ENCODE measurements around the gene TDRD12.
"Not testable (repeated sequence)": the region's sequence is repeated elsewhere in the genome, so short reads cannot be mapped to it uniquely, and the experiment has no call there.

The TDRD12 gene

DNA sequence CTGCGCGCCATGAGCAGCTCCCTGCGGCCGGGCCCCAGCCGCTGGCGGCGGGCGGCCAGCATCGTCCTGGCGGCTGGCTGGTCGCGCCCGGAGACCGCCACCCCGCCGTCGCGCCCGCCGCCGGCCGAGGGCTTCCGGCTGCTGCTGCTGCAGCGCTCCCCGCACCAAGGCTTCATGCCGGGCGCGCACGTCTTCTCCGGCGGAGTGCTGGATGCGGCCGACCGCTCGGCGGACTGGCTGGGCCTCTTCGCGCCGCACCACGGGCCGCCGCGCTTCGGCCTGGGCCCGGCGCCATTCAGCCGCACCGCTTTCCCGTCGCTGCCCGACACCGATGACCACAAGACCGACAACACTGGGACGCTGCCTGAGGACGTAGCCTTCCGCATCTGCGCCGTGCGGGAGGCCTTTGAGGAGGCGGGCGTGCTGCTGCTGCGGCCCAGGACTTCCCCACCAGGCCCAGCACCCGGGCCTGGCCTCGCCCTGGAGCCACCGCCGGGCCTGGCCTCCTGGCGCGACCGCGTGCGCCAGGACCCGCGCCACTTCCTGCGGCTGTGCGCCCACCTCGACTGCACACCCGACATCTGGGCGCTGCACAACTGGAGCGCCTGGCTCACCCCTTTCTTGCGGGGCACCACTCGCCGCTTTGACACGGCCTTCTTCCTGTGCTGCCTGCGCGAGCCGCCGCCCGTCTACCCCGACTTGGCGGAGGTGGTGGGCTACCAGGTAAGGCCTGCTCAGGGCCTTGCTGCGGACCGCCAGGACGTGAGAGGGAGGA lies 27.4 kb upstream of the TDRD12 start:
- peak in 1 of 2 donors; percentile 36 for DNase-seq (ENCODE audit: low read depth in 2 of 2)

GRCh38 chr19:32692727-32693061 lies 26.9 kb upstream of the TDRD12 start:
- no peak for DNase-seq (ENCODE audit: low read depth in 2 of 2)

GRCh38 chr19:32693151-32694108 lies 26.1 kb upstream of the TDRD12 start:
- DNase-seq (ENCODE audit: low read depth in 2 of 2), result peak in 1 of 2 donors; percentile 16

- DNase-seq (ENCODE audit: low read depth in 2 of 2), result not testable (repeated sequence)
Observed at GRCh38 chr19:32694316-32694715, 25.3 kb upstream of the TDRD12 start.

GRCh38 chr19:32694851-32695250 lies 24.7 kb upstream of the TDRD12 start:
- not testable (repeated sequence) for DNase-seq (ENCODE audit: low read depth in 2 of 2)

DNA sequence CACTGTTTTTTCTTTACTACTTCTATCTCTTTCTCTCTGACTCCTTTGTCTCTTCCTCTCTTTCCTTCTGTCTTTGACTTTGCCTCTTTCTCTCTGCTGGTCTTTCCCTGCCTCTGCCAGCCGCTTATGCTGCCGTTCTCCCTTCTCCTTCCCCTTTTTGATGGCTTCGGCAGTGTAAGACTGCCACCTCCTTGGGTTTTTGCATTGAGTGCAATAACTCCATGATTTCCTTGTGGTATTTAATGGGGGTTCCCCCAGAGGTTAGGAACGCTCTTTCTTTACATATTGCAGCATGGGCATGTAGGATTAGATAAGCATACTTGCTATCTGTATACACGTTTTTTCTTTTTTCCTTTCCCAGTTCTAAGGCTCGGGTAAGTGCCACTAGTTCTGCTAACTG lies 24.1 kb upstream of the TDRD12 start:
- not testable (repeated sequence) for DNase-seq (ENCODE audit: low read depth in 2 of 2)

DNA sequence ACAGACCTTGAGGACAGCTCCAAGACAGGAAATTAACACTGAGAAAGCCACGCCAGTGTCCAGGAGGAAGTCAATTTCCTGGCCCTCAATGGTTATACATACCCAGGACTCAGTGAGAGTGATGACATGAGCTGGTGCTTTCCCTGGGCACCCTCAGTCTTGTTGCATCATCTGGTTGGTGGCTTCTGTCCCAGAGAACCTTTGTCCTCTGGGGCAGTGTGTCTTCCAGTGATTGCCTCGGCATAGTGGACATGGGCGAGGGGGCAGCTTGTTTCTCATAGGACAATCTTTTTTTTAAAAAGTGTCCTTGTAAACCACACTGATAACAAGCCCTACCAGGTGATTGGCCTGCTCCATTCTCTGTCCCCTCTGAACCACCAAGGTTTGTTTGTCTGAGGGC lies 22.8 kb upstream of the TDRD12 start:
- DNase-seq (ENCODE audit: low read depth in 2 of 2), result not testable (repeated sequence)

- DNase-seq (ENCODE audit: low read depth in 2 of 2), result not testable (repeated sequence)
Observed at GRCh38 chr19:32700129-32700528, 19.4 kb upstream of the TDRD12 start.

DNA sequence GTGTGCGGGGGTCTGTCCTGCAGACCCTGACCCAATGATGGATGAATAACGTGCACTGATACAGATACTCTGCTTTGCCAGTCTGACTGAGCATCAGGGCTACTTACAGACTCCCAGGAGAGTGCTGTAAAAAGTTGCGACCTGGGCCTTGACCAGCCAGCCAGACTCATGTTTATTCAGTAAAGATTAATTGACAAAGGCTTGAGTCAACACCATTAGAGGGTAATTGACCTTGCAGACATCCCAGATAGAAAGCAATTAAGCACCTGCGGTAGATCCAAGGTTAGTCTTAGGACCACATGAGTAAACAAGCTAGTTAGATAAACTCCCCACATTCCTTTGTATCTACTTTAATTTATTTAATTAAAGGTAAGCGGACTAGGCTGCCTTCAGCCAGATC lies 17.6 kb upstream of the TDRD12 start:
- DNase-seq (ENCODE audit: low read depth in 2 of 2), result no peak

GRCh38 chr19:32704006-32704405 lies 15.6 kb upstream of the TDRD12 start:
- not testable (repeated sequence) for DNase-seq (ENCODE audit: low read depth in 2 of 2)

DNA sequence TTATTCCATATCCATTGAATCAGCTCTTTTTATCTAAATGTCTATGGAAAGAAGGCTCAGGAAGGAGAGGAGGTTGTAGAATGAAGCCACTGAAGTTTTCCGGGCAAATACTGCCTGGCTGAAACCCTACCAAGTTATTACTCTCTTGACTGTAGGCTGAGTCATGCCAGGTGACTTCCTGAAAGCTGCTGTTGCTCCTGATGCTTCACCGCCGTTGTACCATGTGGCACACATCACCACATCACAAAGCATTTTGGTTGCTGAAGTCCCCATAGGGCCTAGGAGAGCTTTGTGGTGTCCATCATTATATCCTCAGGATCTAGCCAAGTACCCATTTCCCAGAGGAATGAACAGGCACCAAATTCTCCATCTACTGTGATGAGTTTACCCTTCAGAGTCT lies 11.1 kb upstream of the TDRD12 start:
- peak in 1 of 2 donors; percentile 23 for DNase-seq (ENCODE audit: low read depth in 2 of 2)

DNA sequence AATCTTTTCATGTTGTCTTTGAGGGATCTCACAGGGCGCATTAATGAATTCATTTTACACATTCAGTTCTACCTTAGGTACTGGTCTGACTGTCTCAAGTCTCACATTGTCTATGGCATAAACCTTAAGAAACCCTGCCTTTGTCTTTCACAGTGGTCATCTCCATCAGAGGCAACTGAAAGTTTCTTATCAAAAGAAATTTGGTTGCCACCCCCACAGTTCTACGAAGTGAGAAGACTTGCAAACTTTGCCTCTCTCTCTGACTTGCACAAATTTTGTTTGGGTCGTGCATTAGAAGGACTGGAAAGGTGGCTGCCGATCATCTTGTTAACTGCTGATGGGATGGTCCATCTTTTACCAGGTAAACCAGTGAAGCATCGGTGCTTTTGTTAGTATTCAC lies 10.5 kb upstream of the TDRD12 start:
- no peak for DNase-seq (ENCODE audit: low read depth in 2 of 2)

GRCh38 chr19:32711747-32712146 lies 7.8 kb upstream of the TDRD12 start:
- DNase-seq (ENCODE audit: low read depth in 2 of 2), result no peak

DNA sequence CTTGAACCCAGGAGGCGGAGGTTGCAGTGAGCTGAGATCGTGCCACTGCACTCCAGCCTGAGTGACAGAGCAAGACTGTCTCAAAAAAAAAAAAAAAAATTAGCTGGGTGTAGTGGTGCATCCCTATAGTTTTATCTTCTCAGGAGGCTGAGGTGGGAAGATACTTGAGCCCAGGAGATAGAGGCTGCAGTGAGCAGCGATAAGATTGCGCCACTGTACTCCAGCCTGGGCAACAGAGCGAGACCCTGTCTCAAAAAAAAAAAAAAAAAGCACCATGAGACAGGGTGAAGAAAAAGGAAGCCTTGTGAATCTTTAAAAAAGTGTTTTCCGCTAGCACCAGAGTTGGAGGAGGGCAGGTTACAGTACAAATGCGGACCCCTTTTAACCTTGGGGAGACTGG lies 3.4 kb upstream of the TDRD12 start:
- DNase-seq (ENCODE audit: low read depth in 2 of 2), result not testable (repeated sequence)

- DNase-seq (ENCODE audit: low read depth in 2 of 2), result no peak
Observed at GRCh38 chr19:32717496-32717895, 2.1 kb upstream of the TDRD12 start.

DNA sequence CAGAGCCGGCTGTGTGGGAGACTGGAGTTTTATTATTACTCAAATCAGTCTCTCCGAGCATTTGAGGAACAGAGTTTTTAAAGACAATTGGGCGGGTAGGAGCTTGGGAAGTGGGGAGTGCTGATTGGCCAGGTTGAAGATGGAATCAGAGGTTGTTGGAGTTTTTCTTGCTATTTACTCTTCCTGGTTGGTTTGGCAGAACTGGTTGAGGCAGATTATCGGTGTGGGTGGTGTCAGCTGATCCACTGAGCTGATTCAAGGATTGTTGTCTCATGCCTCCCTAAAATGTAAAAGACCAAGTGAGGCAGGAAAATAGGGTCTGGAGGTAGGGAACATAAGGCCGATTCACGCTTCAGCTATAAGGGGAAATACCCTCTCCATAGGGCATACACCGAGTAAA lies 1.3 kb upstream of the TDRD12 start:
- DNase-seq (ENCODE audit: low read depth in 2 of 2), result no peak

- DNase-seq (ENCODE audit: low read depth in 2 of 2), result no peak
Observed at GRCh38 chr19:32720216-32720935, 809 bp downstream of the TDRD12 start.

GRCh38 chr19:32720936-32721250 lies 1.3 kb downstream of the TDRD12 start:
- DNase-seq (ENCODE audit: low read depth in 2 of 2), result no peak

- DNase-seq (ENCODE audit: low read depth in 2 of 2), result no peak
Observed at GRCh38 chr19:32735936-32736335, 16.4 kb downstream of the TDRD12 start.

- no peak for DNase-seq (ENCODE audit: low read depth in 2 of 2)
Observed at GRCh38 chr19:32743021-32743420, 23.5 kb downstream of the TDRD12 start.

DNA sequence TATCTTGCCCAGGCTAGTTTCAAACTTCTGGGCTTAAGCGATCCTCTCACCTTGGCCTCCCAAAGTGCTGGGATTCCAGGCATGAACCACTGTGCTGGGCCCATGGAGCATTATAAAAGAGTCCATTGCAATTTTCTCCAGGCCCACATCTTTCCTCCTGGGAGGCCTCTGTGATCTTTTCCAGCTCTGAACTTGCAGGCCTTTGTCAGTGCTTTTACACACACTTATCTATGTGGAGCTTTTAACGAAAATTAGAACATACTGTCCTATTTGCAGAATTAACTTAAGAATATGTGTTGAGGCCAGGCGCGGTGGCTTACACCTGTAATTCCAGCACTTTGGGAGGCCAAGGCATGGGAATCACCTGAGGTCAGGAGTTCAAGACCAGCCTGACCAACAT lies 23.9 kb downstream of the TDRD12 start:
- no peak for DNase-seq (ENCODE audit: low read depth in 2 of 2)

DNA sequence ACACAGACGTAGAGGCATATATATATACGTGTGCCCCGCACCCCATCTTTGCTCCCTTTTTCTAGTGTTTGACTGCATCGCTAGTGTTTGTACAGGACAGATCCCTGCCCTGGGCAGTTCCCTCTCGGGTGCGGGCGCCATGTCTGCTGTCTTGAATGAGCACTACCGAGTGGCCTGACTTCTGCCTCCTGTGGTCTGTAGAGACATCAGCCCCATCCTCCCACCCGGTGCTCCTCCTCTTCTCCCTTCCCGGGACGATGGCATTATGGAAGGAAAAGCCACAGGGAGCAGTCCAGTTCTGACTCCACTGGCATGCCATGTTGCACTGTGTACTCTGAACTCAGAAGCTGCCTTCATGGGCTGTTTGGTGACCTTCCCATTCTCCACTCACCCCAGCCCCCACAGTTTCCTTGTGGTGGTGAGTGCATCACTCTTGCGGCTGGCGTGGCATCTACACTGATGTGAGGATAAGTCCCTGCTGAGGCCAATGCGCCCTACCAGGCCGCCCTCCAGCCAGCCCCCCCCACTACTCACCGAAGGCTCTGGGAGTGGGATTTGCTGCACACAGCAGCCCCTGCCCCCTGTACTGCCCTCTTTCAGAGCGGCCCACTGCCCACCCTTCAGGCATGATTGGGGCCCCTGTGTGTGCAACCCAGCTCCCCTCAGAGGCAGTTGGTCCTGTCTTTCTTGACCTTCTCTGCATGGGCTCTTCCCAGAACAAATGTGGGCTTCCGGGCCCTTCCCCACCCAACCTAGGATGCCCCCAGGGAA lies 25.2 kb downstream of the TDRD12 start:
- no peak for DNase-seq (ENCODE audit: low read depth in 2 of 2)

Measured in stimulated activated CD8-positive, alpha-beta memory T cell treated with anti-CD3 and anti-CD28 coated beads, Interleukin-7, amount 100 ng/mL, for 4 hours (primary cell).